Pancreas (tissue), 10 donors: ENCODE results near the gene ARMC7. TPM values are rescaled to one million over a fixed set of nuclear protein-coding genes. Genes with fewer than 3 reads are reported as not detected.
A peak's percentile ranks its signal among the peaks of the same experiment; 100 is the strongest.
"Not testable (repeated sequence)": the region's sequence is repeated elsewhere in the genome, so short reads cannot be mapped to it uniquely, and the experiment has no call there.

Experiments used
- ATAC-seq, 4 donors: fragments of 200-7000 bp; cut with Tn5 transposase; one replicate each; pipeline versions ENCODE4 v1.8.0 to v1.9.1; 2020; ENCODE audit warnings: mild to moderate bottlenecking in 4 of 4, moderate library complexity in 4 of 4
- DNase-seq, 6 donors: peaks; one replicate each; pipeline ENCODE4 v3.0.0-alpha.2; 2020
- FAIRE-seq: peaks from 2 replicates; lab custom pipeline; 2012; peaks lifted over from hg19 to GRCh38; lab: Jason Lieb, UNC
- H3K27ac ChIP-seq, 4 donors: fragments of 200-600 bp; sonication (generic); 1 replicate in 3 of 4; 2 replicates in 1 of 4; pipeline versions ENCODE4 v1.5.0 to v1.8.0; 2020
- H3K27me3 ChIP-seq, 4 donors: fragments of 200-600 bp; one replicate each; pipeline ENCODE4 v1.8.0; 2021
- H3K36me3 ChIP-seq, 3 donors: fragments of 200-600 bp; sonication (generic) in 1 of 3; one replicate each; pipeline versions ENCODE4 v1.5.0 to v1.8.0; 2020 to 2021
- H3K4me1 ChIP-seq, 3 donors: fragments of 200-600 bp; one replicate each; pipeline ENCODE4 v1.8.0; 2021
- H3K4me3 ChIP-seq, 4 donors: fragments of 200-600 bp; sonication (generic) in 2 of 4; one replicate each; pipeline versions ENCODE4 v1.5.0 to v1.8.0; 2020 to 2021
- H3K9me3 ChIP-seq, 4 donors: fragments of 200-600 bp; one replicate each; pipeline ENCODE4 v1.8.0; 2021
- WGBS, 2 donors: extraction: QIAGEN DNeasy Blood & Tissue Kit; methylation state at CpG; one replicate each; pipeline ENCODE4 v1.1.7; 2013; 5-methylcytosine and 5-hydroxymethylcytosine counted together
- intact Hi-C, 3 donors: fragments of 100-400 bp; cut with DNase I; formaldehyde crosslinking; loops; one replicate each; pipeline versions ENCODE4 v1.11.1 to v1.14.2; 2022
- polyA plus RNA-seq, 2 donors: library from polyadenylated mRNA; stranded (reverse); fragments of 200-250 nt; gene quantifications; one replicate each; pipeline ENCODE4 v1.2.3, GENCODE V29; 2013
- total RNA-seq, 6 donors: library from RNA; stranded (reverse); fragmentation: NEBNext Ultra II Directional in 4 of 6; extraction: Animal tissue kit (Norgen Biotek cat#: 25700) in 4 of 6; gene quantifications; one replicate each; pipeline versions ENCODE4 v1.2.1 to v1.2.4, GENCODE V29; 2021 to 2023
- TF ChIP-seq, protein P1 (sequence below), 4 donors: fragments of 200-600 bp; sonication (generic) in 3 of 4; IDR thresholded peaks; one replicate each; pipeline versions ENCODE4 v1.5.0 to v1.8.0; 2021; ENCODE audit warnings: antibody characterized with exemption in 4 of 4
- donor health status: healthy with polysubstance abuse.
- donor health status: DM: no; HTN: no; CAD: no; lungs with moderate emphysema.
- donor health status: DM: no; HTN: no; CAD: no.
- donor health status: control.
- donor health status: control.
- donor health status: Bipolar disorder and iron deficiency.
- donor health status: DM: yes; HTN: yes; CAD: no.
- donor health status: DM: no; HTN: no; CAD: no.
- donor health status: DM: no; HTN: no; CAD: no.
- donor health status: DM: yes; HTN: yes; CAD: no.

ARMC7 gene
- total and polyA plus RNA-seq, 8 donors, result 2.3 to 7.4 (median 4.9) TPM

DNA sequence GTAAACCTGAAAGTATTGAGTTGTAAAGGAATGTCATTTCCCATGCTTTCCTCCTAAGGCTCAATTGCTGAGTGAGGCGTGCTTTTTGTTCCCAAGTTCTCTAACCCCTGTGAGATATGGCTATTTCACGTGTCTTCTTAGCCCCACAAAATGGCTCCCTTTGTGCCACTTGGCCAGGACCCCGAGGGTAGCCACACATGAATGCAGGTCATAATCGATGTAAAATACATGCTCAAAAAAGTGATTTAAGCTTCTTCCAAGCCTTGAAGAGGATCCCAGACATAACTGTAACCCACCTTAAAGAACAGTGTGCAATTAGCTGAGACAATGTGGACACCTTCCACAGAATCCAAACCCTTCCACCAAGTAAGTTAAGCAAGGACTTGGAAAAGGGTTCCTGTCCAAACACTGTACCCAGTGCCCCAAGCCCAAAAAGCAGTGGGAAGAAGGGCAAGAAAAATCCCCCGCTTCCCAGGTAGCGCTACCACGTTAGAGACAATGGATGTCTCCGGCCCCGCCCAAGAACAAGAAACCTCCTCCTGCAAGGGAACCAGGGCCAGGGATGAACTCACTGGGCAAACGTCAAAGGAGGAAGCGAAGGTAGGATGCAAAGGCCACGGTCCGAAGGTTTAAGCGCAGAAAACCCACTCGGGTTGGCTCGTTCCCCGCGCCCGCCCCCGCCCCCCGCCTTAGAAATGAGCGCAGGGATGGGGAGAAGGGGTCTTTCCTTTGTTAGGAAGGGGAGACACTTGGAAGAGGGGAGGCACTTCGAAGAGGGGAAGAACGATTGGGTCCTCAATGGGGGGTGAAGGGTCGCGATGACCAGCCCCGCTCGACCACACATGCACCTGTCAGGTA lies 43.4 kb downstream of the ARMC7 start:
- TF ChIP-seq, protein P1, sequence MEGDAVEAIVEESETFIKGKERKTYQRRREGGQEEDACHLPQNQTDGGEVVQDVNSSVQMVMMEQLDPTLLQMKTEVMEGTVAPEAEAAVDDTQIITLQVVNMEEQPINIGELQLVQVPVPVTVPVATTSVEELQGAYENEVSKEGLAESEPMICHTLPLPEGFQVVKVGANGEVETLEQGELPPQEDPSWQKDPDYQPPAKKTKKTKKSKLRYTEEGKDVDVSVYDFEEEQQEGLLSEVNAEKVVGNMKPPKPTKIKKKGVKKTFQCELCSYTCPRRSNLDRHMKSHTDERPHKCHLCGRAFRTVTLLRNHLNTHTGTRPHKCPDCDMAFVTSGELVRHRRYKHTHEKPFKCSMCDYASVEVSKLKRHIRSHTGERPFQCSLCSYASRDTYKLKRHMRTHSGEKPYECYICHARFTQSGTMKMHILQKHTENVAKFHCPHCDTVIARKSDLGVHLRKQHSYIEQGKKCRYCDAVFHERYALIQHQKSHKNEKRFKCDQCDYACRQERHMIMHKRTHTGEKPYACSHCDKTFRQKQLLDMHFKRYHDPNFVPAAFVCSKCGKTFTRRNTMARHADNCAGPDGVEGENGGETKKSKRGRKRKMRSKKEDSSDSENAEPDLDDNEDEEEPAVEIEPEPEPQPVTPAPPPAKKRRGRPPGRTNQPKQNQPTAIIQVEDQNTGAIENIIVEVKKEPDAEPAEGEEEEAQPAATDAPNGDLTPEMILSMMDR (IDR thresholded peaks at IDR 0.05), result no peak
- ATAC-seq (peak in 1 of 4 donors; percentile 28), DNase-seq (peak in 1 of 6 donors; percentile 44), FAIRE-seq (no peak)
- Histone ChIP-seq H3K4me1 (peaks cover 0 to 14% (median 10%) of the 10 kb centered on the region in 3 donors), H3K27ac (no peak overlapping the region), H3K4me3 (peak overlapping the region; percentile 67 to 94 (median 76)), H3K27me3 (no peaks in the 10 kb centered on the region), H3K36me3 (no peaks in the 10 kb centered on the region), H3K9me3 (no peaks in the 10 kb centered on the region)
- intact Hi-C loops, result no loop called here
- WGBS, 2 donors, result 11 to 14% methylated on average over 27 to 28 of the region's 28 CpGs

DNA sequence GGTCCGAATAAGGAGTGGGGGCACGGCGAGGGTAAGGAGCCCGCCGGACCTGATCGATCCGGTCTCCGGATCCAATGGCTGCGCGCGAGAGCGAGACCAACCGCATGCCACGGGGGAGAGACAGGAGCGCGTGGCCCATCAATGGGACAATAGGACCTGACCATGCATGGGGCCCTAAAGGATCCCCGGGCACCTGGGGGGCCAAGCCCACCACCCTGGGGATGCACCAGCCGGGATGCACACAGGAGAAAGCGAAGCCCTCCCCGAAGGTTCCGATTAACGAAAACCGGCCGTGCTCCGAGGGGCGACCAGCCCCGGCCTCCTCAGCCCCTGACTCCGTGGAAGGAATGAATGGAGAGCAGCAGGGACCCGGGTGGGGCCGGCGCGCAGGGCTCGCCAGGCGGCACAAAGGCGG lies 44.0 kb downstream of the ARMC7 start:
- peak in 2 of 4 donors; percentile 1 to 9 for ATAC-seq
- TF ChIP-seq, protein P1 (IDR thresholded peaks at IDR 0.05), result no peak
- Histone ChIP-seq H3K27ac (peak overlapping the region in 2 of 4 donors; percentile 70 to 71), H3K4me3 (peak overlapping the region; percentile 67 to 94 (median 76)), H3K27me3 (no peaks in the 10 kb centered on the region), H3K36me3 (no peaks in the 10 kb centered on the region), H3K9me3 (no peaks in the 10 kb centered on the region), H3K4me1 (peaks cover 0 to 10% (median 9%) of the 10 kb centered on the region in 3 donors)
- WGBS, 2 donors, result 0% methylated on average over 31 to 35 of the region's 35 CpGs
- intact Hi-C loops, result no loop called here
- peak in 5 of 6 donors; percentile 28 to 66 (median 38) for DNase-seq
- FAIRE-seq, result no peak

DNA sequence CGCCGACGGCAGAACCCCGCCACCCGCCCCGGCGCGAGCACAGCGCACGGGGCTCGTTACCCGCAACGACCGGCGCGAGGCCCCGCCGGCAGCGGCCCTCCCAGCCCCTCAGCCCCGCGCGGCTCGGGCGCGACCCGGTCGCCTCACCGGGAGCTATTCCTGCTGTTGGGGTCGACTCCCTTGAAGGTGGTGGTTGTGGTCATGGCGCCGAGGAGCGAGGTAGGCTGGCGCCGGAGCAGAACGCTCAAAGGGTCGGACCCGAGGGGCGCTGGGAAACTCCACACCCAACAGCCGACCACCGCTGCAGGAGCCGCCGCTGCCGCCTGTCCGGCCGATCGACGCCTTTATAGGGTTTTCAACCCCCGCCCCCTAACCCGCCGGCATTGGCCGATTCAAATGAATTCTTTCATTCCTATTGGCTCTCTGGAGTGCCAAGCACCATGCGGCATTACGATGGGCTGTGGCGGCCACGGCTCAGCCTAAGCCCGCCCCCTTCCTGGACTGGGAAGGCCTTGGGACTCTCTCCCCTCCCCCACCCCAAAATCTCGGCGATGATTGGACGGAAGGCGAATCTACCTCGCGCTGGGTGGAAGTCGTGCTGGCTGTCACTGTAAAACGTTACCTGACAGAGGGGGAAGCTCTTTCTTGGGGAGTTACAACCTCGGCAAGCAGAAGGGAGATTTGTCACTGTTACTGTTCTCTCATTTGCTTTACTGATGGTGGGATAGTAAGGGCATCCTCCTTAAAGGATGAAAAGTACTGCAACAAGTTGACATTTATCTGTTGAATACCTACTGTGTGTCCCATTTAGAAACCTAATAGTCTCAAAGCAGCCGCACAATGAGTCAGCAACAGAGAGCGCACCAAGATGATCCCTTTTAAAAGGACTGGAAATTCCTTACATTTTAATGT lies 44.7 kb downstream of the ARMC7 start, which contains the start of gene JPT1:
TSS of gene JPT1 (minus strand) at position 318 of the 912 bp plus-strand sequence. CDS start at position 203, 115 bp downstream.
- no peaks in the 10 kb centered on the region for H3K27me3 ChIP-seq
- DNase-seq, result peak; percentile 93 to 99 (median 98)
- ATAC-seq, result peak; percentile 99
- H3K36me3 ChIP-seq, result no peaks in the 10 kb centered on the region
- H3K27ac ChIP-seq, result peak within 1 kb of the TSS; percentile 29 to 71 (median 56)
- H3K9me3 ChIP-seq, result no peaks in the 10 kb centered on the region
- intact Hi-C loops, result no loop called here
- peak; percentile 17 for FAIRE-seq
- peak within 1 kb of the TSS; percentile 67 to 94 (median 76) for H3K4me3 ChIP-seq
- WGBS, 2 donors, result 2 to 3% methylated on average over 45 to 67 of the region's 67 CpGs
- TF ChIP-seq, protein P1 (IDR thresholded peaks at IDR 0.05), result no peak
- peaks cover 0 to 10% (median 9%) of the 10 kb centered on the region in 3 donors for H3K4me1 ChIP-seq

GRCh38 chr17:75155191-75155601 lies 45.4 kb downstream of the ARMC7 start:
- Histone ChIP-seq H3K36me3 (no peaks in the 10 kb centered on the region), H3K4me1 (peaks cover 0 to 10% (median 9%) of the 10 kb centered on the region in 3 donors), H3K27ac (no peak overlapping the region), H3K4me3 (no peak overlapping the region), H3K27me3 (no peaks in the 10 kb centered on the region), H3K9me3 (no peaks in the 10 kb centered on the region)
- FAIRE-seq, result no peak
- DNase-seq, result peak in 1 of 6 donors; percentile 17
- 82 to 84% methylated on average over 3 of the region's 3 CpGs for WGBS, 2 donors
- ATAC-seq, result no peak
- intact Hi-C loops, result no loop called here
- TF ChIP-seq, protein P1 (IDR thresholded peaks at IDR 0.05), result no peak

- FAIRE-seq, H3K27me3 ChIP-seq, H3K36me3 ChIP-seq, DNase-seq, H3K27ac ChIP-seq, H3K4me3 ChIP-seq, intact Hi-C loops, H3K4me1 ChIP-seq, ATAC-seq, H3K9me3 ChIP-seq: not testable (repeated sequence)
- WGBS, 2 donors, result 87 to 92% methylated on average over 8 of the region's 8 CpGs
Observed at GRCh38 chr17:75158480-75158879, 48.7 kb downstream of the ARMC7 start.
